GM23338 (cell line): ENCODE data around the gene TCF7L2. TPM values are rescaled to one million over a fixed set of nuclear protein-coding genes. Genes with fewer than 3 reads are reported as not detected.

Experiments used
- ATAC-seq: fragments of 200-7000 bp; cut with Tn5 transposase; 3 replicates; pipeline ENCODE4 v1.9.1; 2020
- DNase-seq: peaks from one replicate; pipeline ENCODE4 v3.0.0-alpha.2; 2015; ENCODE audit warnings: low spot score
- H2AFZ ChIP-seq: fragments of 200-600 bp; sonication (generic); 2 replicates; pipeline ENCODE4 v1.8.0; 2016; ENCODE audit warnings: antibody characterized with exemption, mild to moderate bottlenecking, moderate library complexity
- H3F3A ChIP-seq: fragments of 200-600 bp; sonication (generic); replicated peaks from 2 replicates; pipeline ENCODE4 v1.8.0; 2017; ENCODE audit warnings: antibody characterized with exemption, mixed run types, low read depth
- H3K27ac ChIP-seq: fragments of 200-600 bp; sonication (generic); 2 replicates; pipeline ENCODE4 v1.6.1; 2016; ENCODE audit warnings: low read depth
- H3K27me3 ChIP-seq: fragments of 200-600 bp; sonication (generic); 2 replicates; pipeline ENCODE4 v1.8.0; 2016; ENCODE audit warnings: mild to moderate bottlenecking, mixed run types, moderate library complexity; ENCODE audit not compliant: insufficient read depth
- H3K36me3 ChIP-seq: fragments of 200-600 bp; sonication (generic); 2 replicates; pipeline ENCODE4 v1.8.0; 2016; ENCODE audit warnings: mild to moderate bottlenecking; ENCODE audit not compliant: insufficient read depth
- H3K4me1 ChIP-seq: fragments of 200-600 bp; sonication (generic); 2 replicates; pipeline ENCODE4 v1.8.0; 2016; ENCODE audit warnings: mild to moderate bottlenecking, moderate library complexity; ENCODE audit not compliant: insufficient read depth
- H3K4me2 ChIP-seq: fragments of 200-600 bp; sonication (generic); 2 replicates; pipeline ENCODE4 v1.7.1; 2017; ENCODE audit warnings: mixed run types
- H3K4me3 ChIP-seq: fragments of 200-600 bp; sonication (generic); 2 replicates; pipeline ENCODE4 v1.6.1; 2016; ENCODE audit warnings: mixed run types
- H3K79me2 ChIP-seq: fragments of 200-600 bp; sonication (generic); replicated peaks from 2 replicates; pipeline ENCODE4 v1.8.0; 2017; ENCODE audit warnings: mild to moderate bottlenecking; ENCODE audit not compliant: insufficient read depth
- H3K9me2 ChIP-seq: fragments of 200-600 bp; sonication (generic); 2 replicates; pipeline ENCODE4 v1.8.0; 2017; ENCODE audit not compliant: insufficient read depth
- H4K20me1 ChIP-seq: fragments of 200-600 bp; sonication (generic); replicated peaks from 2 replicates; pipeline ENCODE4 v1.8.0; 2017; ENCODE audit warnings: mild to moderate bottlenecking; ENCODE audit not compliant: insufficient read depth
- H3K27ac Mint-ChIP-seq: 2 replicates; pipeline ENCODE4 v1.8.0; 2020; ENCODE audit warnings: inconsistent platforms, mild to moderate bottlenecking, moderate library complexity, mixed read lengths
- H3K27me3 Mint-ChIP-seq: 3 replicates; pipeline ENCODE4 v1.8.0; 2022; ENCODE audit warnings: low read depth, mild to moderate bottlenecking, moderate library complexity, mixed read lengths, inconsistent platforms; ENCODE audit not compliant: insufficient read depth, poor library complexity
- H3K36me3 Mint-ChIP-seq: 3 replicates; pipeline ENCODE4 v1.8.0; 2021; ENCODE audit warnings: low read depth, mild to moderate bottlenecking, inconsistent platforms, moderate library complexity, mixed read lengths
- H3K4me1 Mint-ChIP-seq: 3 replicates; pipeline ENCODE4 v1.8.0; 2020; ENCODE audit warnings: mild to moderate bottlenecking, inconsistent platforms, mixed read lengths
- H3K4me3 Mint-ChIP-seq: 3 replicates; pipeline ENCODE4 v1.8.0; 2021; ENCODE audit warnings: moderate library complexity, mild to moderate bottlenecking, inconsistent platforms, mixed read lengths
- H3K9me3 Mint-ChIP-seq: 3 replicates; pipeline ENCODE4 v1.8.0; 2020; ENCODE audit warnings: moderate library complexity, mild to moderate bottlenecking, inconsistent platforms, mixed read lengths
- CREB1 ChIP-seq: fragments of 250-450 bp; sonication (Bioruptor Pico); IDR thresholded peaks from 2 replicates; pipeline ENCODE4 v1.5.0; 2020; ENCODE audit warnings: low read depth, mild to moderate bottlenecking, moderate library complexity
- ETS1 ChIP-seq: IDR thresholded peaks from 2 replicates; pipeline ENCODE4 v1.6.1; 2016; ENCODE audit warnings: antibody characterized with exemption
- EZH2 ChIP-seq: fragments of 200-600 bp; sonication (generic); IDR thresholded peaks from one replicate; pipeline ENCODE4 v1.8.0; 2017; ENCODE audit warnings: antibody characterized with exemption, mild to moderate bottlenecking, low read depth; ENCODE audit not compliant: unreplicated experiment
- EZH2phosphoT487 ChIP-seq: fragments of 200-600 bp; sonication (generic); IDR thresholded peaks from one replicate; pipeline ENCODE4 v1.8.1; 2018; ENCODE audit warnings: antibody characterized with exemption; ENCODE audit not compliant: unreplicated experiment
- JUNB ChIP-seq: IDR thresholded peaks from one replicate; pipeline ENCODE4 v1.6.1; 2016; ENCODE audit warnings: antibody characterized with exemption; ENCODE audit not compliant: unreplicated experiment
- NANOG ChIP-seq: IDR thresholded peaks from 2 replicates; pipeline ENCODE4 v1.6.1; 2016; ENCODE audit warnings: antibody characterized with exemption, borderline replicate concordance
- POLR2AphosphoS5 ChIP-seq: IDR thresholded peaks from 2 replicates; pipeline ENCODE4 v1.6.1; 2016; ENCODE audit warnings: antibody characterized with exemption, low read depth
- REST ChIP-seq: IDR thresholded peaks from one replicate; pipeline ENCODE4 v1.6.1; 2018; ENCODE audit warnings: antibody characterized with exemption; ENCODE audit not compliant: unreplicated experiment
- STAT1 ChIP-seq: IDR thresholded peaks from one replicate; pipeline ENCODE4 v1.6.1; 2016; ENCODE audit warnings: antibody characterized with exemption; ENCODE audit not compliant: unreplicated experiment
- ZNF114 ChIP-seq: fragments of 250-450 bp; sonication (Bioruptor Pico); IDR thresholded peaks from 2 replicates; pipeline ENCODE4 v1.5.0; 2020; ENCODE audit warnings: mild to moderate bottlenecking, moderate library complexity
- polyA plus RNA-seq: library from polyadenylated mRNA; unstranded; fragments of >200 nt; fragmentation: Nextera tagmentation; extraction: Ambion mirVana; gene quantifications from 2 replicates; pipeline ENCODE4 v1.2.1, GENCODE V29; 2016
- total RNA-seq: library from RNA; depleted of rRNA; stranded (reverse); fragments of >200 nt; shearing (Covaris generic); gene quantifications from 2 replicates; pipeline ENCODE4 v1.2.3, GENCODE V29; 2014

TCF7L2 gene
- total and polyA plus RNA-seq, 2 experiments from 2014 or later: 32.2 to 80.8 TPM

GRCh38 chr10:112972606-112973005 is 22.6 kb downstream of the TCF7L2 start:
- peaks cover 40% of the 10 kb centered on the region for H3K4me1 ChIP-seq
- Mint-ChIP-seq H3K27ac (no peak overlapping the region), H3K4me3 (no peak overlapping the region), H3K9me3 (no peaks in the 10 kb centered on the region), H3K36me3 (peaks cover 80% of the 10 kb centered on the region), H3K4me1 (peaks cover 42% of the 10 kb centered on the region), H3K27me3 (peaks cover 5% of the 10 kb centered on the region)
- no peaks in the 10 kb centered on the region for H3K9me2 ChIP-seq
- H3F3A ChIP-seq: peaks cover 22% of the 10 kb centered on the region; the same call in 1 of the 2 replicates
- H3K4me3 ChIP-seq: no peak overlapping the region
- no peak overlapping the region for H3K4me2 ChIP-seq
- ATAC-seq (no peak), DNase-seq (no peak)
- H3K79me2 ChIP-seq: peaks cover 100% of the 10 kb centered on the region
- 0 out of 2 replicates have a peak overlapping the region, but pooled peaks have one; percentile 19 for H3K27ac ChIP-seq
- peaks cover 92% of the 10 kb centered on the region for H4K20me1 ChIP-seq
- no peaks in the 10 kb centered on the region for H3K27me3 ChIP-seq
- no peak overlapping the region for H2AFZ ChIP-seq
- TF ChIP-seq JUNB (no peak), STAT1 (no peak), REST (no peak), EZH2 (no peak), ETS1 (no peak), NANOG (no peak), CREB1 (CRISPR knock-in tag) (no peak), POLR2AphosphoS5 (no peak), EZH2phosphoT487 (no peak)
- H3K36me3 ChIP-seq: peaks cover 27% of the 10 kb centered on the region

- peaks cover 93% of the 10 kb centered on the region for H4K20me1 ChIP-seq
- ATAC-seq (no peak), DNase-seq (no peak)
- H3K36me3 ChIP-seq: peaks cover 27% of the 10 kb centered on the region
- Mint-ChIP-seq H3K4me3 (no peak overlapping the region), H3K27me3 (peaks cover 5% of the 10 kb centered on the region), H3K4me1 (peaks cover 46% of the 10 kb centered on the region), H3K27ac (no peak overlapping the region), H3K36me3 (peaks cover 76% of the 10 kb centered on the region), H3K9me3 (no peaks in the 10 kb centered on the region)
- H3K4me2 ChIP-seq: no peak overlapping the region
- H3K9me2 ChIP-seq: no peaks in the 10 kb centered on the region
- no peak overlapping the region for H3K4me3 ChIP-seq
- H3K4me1 ChIP-seq: peaks cover 44% of the 10 kb centered on the region
- H3K27me3 ChIP-seq: no peaks in the 10 kb centered on the region
- H2AFZ ChIP-seq: no peak overlapping the region
- 0 out of 2 replicates have a peak overlapping the region, but pooled peaks have one; percentile 6 for H3K27ac ChIP-seq
- peaks cover 23% of the 10 kb centered on the region; the same call in 1 of the 2 replicates for H3F3A ChIP-seq
- peaks cover 100% of the 10 kb centered on the region for H3K79me2 ChIP-seq
- TF ChIP-seq EZH2 (no peak), CREB1 (CRISPR knock-in tag) (no peak), JUNB (no peak), ZNF114 (CRISPR knock-in tag) (no peak), REST (no peak)
Measured at GRCh38 chr10:112973046-112973445, 23.0 kb downstream of the TCF7L2 start.
